Astrocyte (in vitro differentiated cells and primary cell): ENCODE results near the gene SLC16A12.

Source experiments
- CTCF ChIP-seq: IDR thresholded peaks from 2 replicates; pipeline ENCODE4 v1.5.1; 2011; ENCODE audit warnings: low read depth, mild to moderate bottlenecking, inconsistent platforms, low read length, moderate library complexity; ENCODE audit not compliant: insufficient read depth
- EZH2 ChIP-seq: IDR thresholded peaks from 2 replicates; pipeline ENCODE4 v1.6.1; 2012; ENCODE audit warnings: mild to moderate bottlenecking, low read length, inconsistent platforms; ENCODE audit not compliant: insufficient read depth

- no peak for TF ChIP-seq CTCF
- TF ChIP-seq EZH2 = no peak
Measured at GRCh38 chr10:89547853-89548513, 12.6 kb upstream of the SLC16A12 start.
